WERI-Rb-1 (cell line): ENCODE data around the gene MAG.
A peak's percentile ranks its signal among the peaks of the same experiment; 100 is the strongest.

ENCODE experiments used
- DNase-seq: peaks from one replicate; pipeline ENCODE4 v3.0.0-alpha.2; 2020
- H3K27ac ChIP-seq: fragments of 250-450 bp; sonication (Bioruptor Pico); 2 replicates; pipeline ENCODE4 v1.5.1; 2020; ENCODE audit warnings: mild to moderate bottlenecking, moderate library complexity
- H3K27me3 ChIP-seq: fragments of 250-450 bp; sonication (Bioruptor Pico); 2 replicates; pipeline ENCODE4 v1.5.1; 2021; ENCODE audit warnings: mild to moderate bottlenecking, low read depth, moderate library complexity; ENCODE audit not compliant: insufficient read depth, severe bottlenecking
- H3K36me3 ChIP-seq: fragments of 250-450 bp; sonication (Bioruptor Pico); 2 replicates; pipeline ENCODE4 v1.5.1; 2020; ENCODE audit warnings: mild to moderate bottlenecking, moderate library complexity
- H3K4me3 ChIP-seq: 2 replicates; pipeline ENCODE4 v1.5.1; 2011; ENCODE audit warnings: low read depth, mild to moderate bottlenecking, control low read depth, low read length
- H3K9me3 ChIP-seq: fragments of 250-450 bp; sonication (Bioruptor Pico); 2 replicates; pipeline ENCODE4 v1.5.1; 2021; ENCODE audit warnings: mild to moderate bottlenecking, moderate library complexity; ENCODE audit not compliant: severe bottlenecking
- CTCF ChIP-seq: IDR thresholded peaks from 2 replicates; pipeline ENCODE4 v1.5.1; 2011; ENCODE audit warnings: low read depth, mild to moderate bottlenecking, control low read depth, inconsistent platforms, low read length

MAG gene

GRCh38 chr19:35267818-35268535, 24.0 kb upstream of the MAG start:
- Histone ChIP-seq H3K9me3 (no peaks in the 10 kb centered on the region), H3K36me3 (peaks cover 75% of the 10 kb centered on the region), H3K4me3 (peak overlapping the region; percentile 69), H3K27ac (peak overlapping the region; percentile 89), H3K27me3 (no peaks in the 10 kb centered on the region)
- no peak for TF ChIP-seq CTCF
- DNase-seq, result peak; percentile 71

GRCh38 chr19:35268536-35269437, 23.2 kb upstream of the MAG start, which contains the start of gene USF2:
USF2 (plus strand) TSS chr19:35268962; CDS start chr19:35269102, 140 bp downstream.
- no peak for TF ChIP-seq CTCF
- Histone ChIP-seq H3K4me3 (peak within 1 kb of the TSS; percentile 69), H3K9me3 (no peaks in the 10 kb centered on the region), H3K27ac (peak within 1 kb of the TSS; percentile 96), H3K27me3 (no peaks in the 10 kb centered on the region), H3K36me3 (peaks cover 74% of the 10 kb centered on the region)
- DNase-seq, result peak; percentile 76

- DNase-seq, result peak; percentile 93
- Histone ChIP-seq H3K27ac (peak overlapping the region; percentile 96), H3K4me3 (peak overlapping the region; percentile 38), H3K9me3 (no peaks in the 10 kb centered on the region), H3K27me3 (no peaks in the 10 kb centered on the region), H3K36me3 (peaks cover 74% of the 10 kb centered on the region)
- TF ChIP-seq CTCF, result peak; percentile 71
Observed at GRCh38 chr19:35269438-35270117, 22.4 kb upstream of the MAG start.

- H3K36me3 ChIP-seq, result peaks cover 67% of the 10 kb centered on the region
- H3K4me3 ChIP-seq, result no peak overlapping the region
- no peaks in the 10 kb centered on the region for H3K27me3 ChIP-seq
- H3K27ac ChIP-seq, result no peak overlapping the region
- no peaks in the 10 kb centered on the region for H3K9me3 ChIP-seq
- DNase-seq, result no peak
- TF ChIP-seq CTCF, result no peak
Observed at GRCh38 chr19:35270381-35270811, 21.6 kb upstream of the MAG start.

- Histone ChIP-seq H3K9me3 (no peaks in the 10 kb centered on the region), H3K27ac (no peak overlapping the region), H3K4me3 (no peak overlapping the region), H3K27me3 (no peaks in the 10 kb centered on the region), H3K36me3 (peaks cover 61% of the 10 kb centered on the region)
- no peak for DNase-seq
- TF ChIP-seq CTCF, result no peak
Observed at GRCh38 chr19:35271546-35271945, 20.4 kb upstream of the MAG start.
